ENCODE measurements around the gene METTL21C. TPM values are rescaled to one million over a fixed set of nuclear protein-coding genes. Genes with fewer than 3 reads are reported as not detected.

The METTL21C gene
- total RNA-seq, 1 experiment from 2014 or later: not detected

- CTCF ChIA-PET: no interaction called here
- DNase-seq (ENCODE audit: low spot score): no peak
- TF ChIP-seq CTCF (conservative IDR thresholded peaks at IDR 0.05; ENCODE audit: low read depth, low read length) (no peak), EZH2 (IDR thresholded peaks at IDR 0.05; ENCODE audit: borderline replicate concordance, low read depth, low read length, poor library complexity, severe bottlenecking) (no peak)
- Histone ChIP-seq H3K27me3 (replicated peaks; ENCODE audit: insufficient read depth, low read depth, low read length, poor library complexity) (no peaks in the 10 kb centered on the region), H3K9me3 (ENCODE audit: low read depth, low read length, poor library complexity, severe bottlenecking) (no peaks in the 10 kb centered on the region), H3K36me3 (ENCODE audit: insufficient read depth, low read length, poor library complexity, severe bottlenecking) (peaks cover 28% of the 10 kb centered on the region), H3K27ac (ENCODE audit: low read depth, low read length, poor library complexity, severe bottlenecking) (no peak overlapping the region), H3K4me3 (ENCODE audit: low read depth, low read length, poor library complexity, severe bottlenecking) (no peak overlapping the region), H3K4me1 (ENCODE audit: insufficient read depth, low read length, poor library complexity, severe bottlenecking) (no peaks in the 10 kb centered on the region)
- no TSS peak for BruUV-seq (replicated peaks)
- POLR2A ChIA-PET (ENCODE audit: low non-redundant PET): no interaction called here
- intact Hi-C loops (cut with micrococcal nuclease; ENCODE audit: unreplicated experiment): no loop called here
Measured at GRCh38 chr13:102667911-102668310, 26.9 kb downstream of the METTL21C start.

GRCh38 chr13:102667023-102667422, 27.8 kb downstream of the METTL21C start:
- no peaks in the 10 kb centered on the region for H3K9me3 ChIP-seq (ENCODE audit: low read depth, low read length, poor library complexity, severe bottlenecking)
- intact Hi-C loops (cut with micrococcal nuclease; ENCODE audit: unreplicated experiment): no loop called here
- no peak for DNase-seq (ENCODE audit: low spot score)
- BruUV-seq (replicated peaks): no TSS peak
- TF ChIP-seq EZH2 (IDR thresholded peaks at IDR 0.05; ENCODE audit: borderline replicate concordance, low read depth, low read length, poor library complexity, severe bottlenecking) (no peak), CTCF (conservative IDR thresholded peaks at IDR 0.05; ENCODE audit: low read depth, low read length) (no peak)
- H3K4me3 ChIP-seq (ENCODE audit: low read depth, low read length, poor library complexity, severe bottlenecking): no peak overlapping the region
- H3K4me1 ChIP-seq (ENCODE audit: insufficient read depth, low read length, poor library complexity, severe bottlenecking): no peaks in the 10 kb centered on the region
- ChIA-PET POLR2A (ENCODE audit: low non-redundant PET) (no interaction called here), CTCF (no interaction called here)
- H3K36me3 ChIP-seq (ENCODE audit: insufficient read depth, low read length, poor library complexity, severe bottlenecking): peaks cover 28% of the 10 kb centered on the region
- no peaks in the 10 kb centered on the region for H3K27me3 ChIP-seq (replicated peaks; ENCODE audit: insufficient read depth, low read depth, low read length, poor library complexity)
- no peak overlapping the region for H3K27ac ChIP-seq (ENCODE audit: low read depth, low read length, poor library complexity, severe bottlenecking)

- intact Hi-C loops (cut with micrococcal nuclease; ENCODE audit: unreplicated experiment): no loop called here
- H3K36me3 ChIP-seq (ENCODE audit: insufficient read depth, low read length, poor library complexity, severe bottlenecking): peaks cover 23% of the 10 kb centered on the region
- TF ChIP-seq EZH2 (IDR thresholded peaks at IDR 0.05; ENCODE audit: borderline replicate concordance, low read depth, low read length, poor library complexity, severe bottlenecking) (no peak), CTCF (conservative IDR thresholded peaks at IDR 0.05; ENCODE audit: low read depth, low read length) (no peak)
- H3K4me3 ChIP-seq (ENCODE audit: low read depth, low read length, poor library complexity, severe bottlenecking): no peak overlapping the region
- H3K4me1 ChIP-seq (ENCODE audit: insufficient read depth, low read length, poor library complexity, severe bottlenecking): no peaks in the 10 kb centered on the region
- POLR2A ChIA-PET (ENCODE audit: low non-redundant PET): no interaction called here
- CTCF ChIA-PET: no interaction called here
- peaks cover 13% of the 10 kb centered on the region for H3K9me3 ChIP-seq (ENCODE audit: low read depth, low read length, poor library complexity, severe bottlenecking)
- no peak for DNase-seq (ENCODE audit: low spot score)
- H3K27me3 ChIP-seq (replicated peaks; ENCODE audit: insufficient read depth, low read depth, low read length, poor library complexity): no peaks in the 10 kb centered on the region
- BruUV-seq (replicated peaks): no TSS peak
- no peak overlapping the region for H3K27ac ChIP-seq (ENCODE audit: low read depth, low read length, poor library complexity, severe bottlenecking)
Measured at GRCh38 chr13:102659168-102659713, 35.6 kb downstream of the METTL21C start.
